ENCODE results near the gene ZFP57.

ZFP57 gene

GRCh38 chr6:29651413-29652197, 29.3 kb downstream of the ZFP57 start:
- no peak for DNase-seq

- peak; percentile 98 for DNase-seq
Observed at GRCh38 chr6:29649701-29650673, 31.0 kb downstream of the ZFP57 start.

- DNase-seq, result no peak
Observed at GRCh38 chr6:29647927-29648642, 32.9 kb downstream of the ZFP57 start.

- no peak for DNase-seq
Observed at GRCh38 chr6:29641430-29642148, 39.4 kb downstream of the ZFP57 start.

- no peak for DNase-seq
Observed at GRCh38 chr6:29637247-29637646, 43.7 kb downstream of the ZFP57 start.

GRCh38 chr6:29633534-29633905, 47.4 kb downstream of the ZFP57 start:
- DNase-seq, result no peak

- DNase-seq, result peak; percentile 69
Observed at GRCh38 chr6:29632789-29633533, 48.0 kb downstream of the ZFP57 start, which contains the start of gene GABBR1. Gene GABBR1 (minus strand): TSS chr6:29633183. CDS start chr6:29632385, 798 bp downstream.

GRCh38 chr6:29631860-29632731, 48.9 kb downstream of the ZFP57 start:
- peak; percentile 70 for DNase-seq

GRCh38 chr6:29631209-29631810, 49.6 kb downstream of the ZFP57 start:
- DNase-seq, result no peak

GRCh38 chr6:29630315-29630714, 50.6 kb downstream of the ZFP57 start:
- no peak for DNase-seq

GRCh38 chr6:29629571-29629970, 51.4 kb downstream of the ZFP57 start:
- no peak for DNase-seq

- DNase-seq, result peak; percentile 58
Observed at GRCh38 chr6:29628419-29629281, 52.3 kb downstream of the ZFP57 start.

- peak; percentile 58 for DNase-seq
Observed at GRCh38 chr6:29627755-29628418, 53.1 kb downstream of the ZFP57 start.

- no peak for DNase-seq
Observed at GRCh38 chr6:29626948-29627754, 53.8 kb downstream of the ZFP57 start.

- DNase-seq, result no peak
Observed at GRCh38 chr6:29625337-29625930, 55.5 kb downstream of the ZFP57 start.

GRCh38 chr6:29624520-29624961, 56.4 kb downstream of the ZFP57 start:
- no peak for DNase-seq
